Activated B cell treated with CpG ODN at 0.5 μM for 24 hours (primary cell): ENCODE measurements around the gene MDM1. TPM values are rescaled to one million over a fixed set of nuclear protein-coding genes. Genes with fewer than 3 reads are reported as not detected.
A peak's percentile ranks its signal among the peaks of the same experiment; 100 is the strongest.

Experiments
- ATAC-seq: fragments of 200-7000 bp; cut with Tn5 transposase; one replicate; pipeline ENCODE4 v1.10.0; 2021; ENCODE audit warnings: low read depth, mild to moderate bottlenecking, moderate library complexity
- CTCF ChIA-PET: fragments of 350-600 bp; sonication (Branson Sonifier 250); formaldehyde crosslinking; loops from one replicate; lab custom pipeline; 2021; ENCODE audit warnings: antibody characterized with exemption; lab: Charles Lee
- POLR2A ChIA-PET: fragments of 350-600 bp; sonication (Branson Sonifier 250); formaldehyde crosslinking; loops from one replicate; lab custom pipeline; 2021; ENCODE audit warnings: antibody characterized with exemption; lab: Charles Lee
- DNase-seq: peaks from one replicate; pipeline ENCODE4 v3.0.0; 2022
- H3K27ac Mint-ChIP-seq: one replicate; pipeline ENCODE4 v1.8.0; 2020; ENCODE audit warnings: mixed read lengths
- H3K27me3 Mint-ChIP-seq: one replicate; pipeline ENCODE4 v1.8.0; 2021; ENCODE audit warnings: mixed read lengths
- H3K36me3 Mint-ChIP-seq: one replicate; pipeline ENCODE4 v1.8.0; 2021; ENCODE audit warnings: low read depth, mixed read lengths
- H3K4me1 Mint-ChIP-seq: one replicate; pipeline ENCODE4 v1.8.0; 2021; ENCODE audit warnings: mixed read lengths
- H3K4me3 Mint-ChIP-seq: one replicate; pipeline ENCODE4 v1.8.0; 2020; ENCODE audit warnings: mild to moderate bottlenecking, mixed read lengths
- H3K9me3 Mint-ChIP-seq: one replicate; pipeline ENCODE4 v1.8.0; 2020; ENCODE audit warnings: mixed read lengths
- intact Hi-C: fragments of 100-400 bp; cut with micrococcal nuclease; formaldehyde crosslinking; loops from one replicate; pipeline ENCODE4 v1.15.1; 2024
- total RNA-seq: library from RNA; stranded (reverse); gene quantifications from 2 replicates; pipeline ENCODE4 v1.2.3, GENCODE V29; 2022
- TF ChIP-seq, protein P1 (sequence below): fragments of 200-600 bp; IDR thresholded peaks from one replicate; pipeline ENCODE4 v1.8.0; 2022; ENCODE audit warnings: antibody characterized with exemption, mild to moderate bottlenecking

The MDM1 gene
- total RNA-seq, 1 donor from 2014 or later = 25.9 TPM

DNA sequence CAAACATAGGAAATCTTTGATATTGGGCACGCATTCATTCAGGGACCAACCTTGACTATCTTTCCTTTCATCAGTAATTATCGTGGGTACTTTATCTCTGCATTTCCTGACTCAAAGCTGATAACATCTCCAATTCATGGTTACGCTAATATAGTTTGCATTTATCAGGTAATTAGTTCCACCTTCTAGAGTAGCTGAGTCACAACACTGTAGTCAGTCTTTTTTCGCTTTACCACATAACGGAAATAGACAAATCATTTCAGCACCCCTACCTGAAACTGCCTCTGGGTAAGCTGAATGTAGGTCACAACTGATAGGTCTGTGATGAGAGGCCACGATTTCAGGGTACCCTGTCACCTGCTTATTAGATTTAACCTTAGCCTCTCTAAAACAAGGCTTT, 42.0 kb downstream of the MDM1 start:
- TF ChIP-seq, protein P1, sequence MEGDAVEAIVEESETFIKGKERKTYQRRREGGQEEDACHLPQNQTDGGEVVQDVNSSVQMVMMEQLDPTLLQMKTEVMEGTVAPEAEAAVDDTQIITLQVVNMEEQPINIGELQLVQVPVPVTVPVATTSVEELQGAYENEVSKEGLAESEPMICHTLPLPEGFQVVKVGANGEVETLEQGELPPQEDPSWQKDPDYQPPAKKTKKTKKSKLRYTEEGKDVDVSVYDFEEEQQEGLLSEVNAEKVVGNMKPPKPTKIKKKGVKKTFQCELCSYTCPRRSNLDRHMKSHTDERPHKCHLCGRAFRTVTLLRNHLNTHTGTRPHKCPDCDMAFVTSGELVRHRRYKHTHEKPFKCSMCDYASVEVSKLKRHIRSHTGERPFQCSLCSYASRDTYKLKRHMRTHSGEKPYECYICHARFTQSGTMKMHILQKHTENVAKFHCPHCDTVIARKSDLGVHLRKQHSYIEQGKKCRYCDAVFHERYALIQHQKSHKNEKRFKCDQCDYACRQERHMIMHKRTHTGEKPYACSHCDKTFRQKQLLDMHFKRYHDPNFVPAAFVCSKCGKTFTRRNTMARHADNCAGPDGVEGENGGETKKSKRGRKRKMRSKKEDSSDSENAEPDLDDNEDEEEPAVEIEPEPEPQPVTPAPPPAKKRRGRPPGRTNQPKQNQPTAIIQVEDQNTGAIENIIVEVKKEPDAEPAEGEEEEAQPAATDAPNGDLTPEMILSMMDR = no peak
- peak; percentile 56 for ATAC-seq
- H3K27ac Mint-ChIP-seq = no peak overlapping the region
- DNase-seq = no peak
- peaks cover 3% of the 10 kb centered on the region for H3K4me1 Mint-ChIP-seq
- H3K27me3 Mint-ChIP-seq = peaks cover 2% of the 10 kb centered on the region
- POLR2A ChIA-PET = no interaction called here
- H3K4me3 Mint-ChIP-seq = no peak overlapping the region
- CTCF ChIA-PET = interaction anchor here (1.4 kb wide), 1 partner anchor 67 kb away, joined by 3 read pairs; no protein-coding TSS in a partner anchor
- intact Hi-C loops = no loop called here
- peaks cover 18% of the 10 kb centered on the region for H3K36me3 Mint-ChIP-seq
- H3K9me3 Mint-ChIP-seq = no peaks in the 10 kb centered on the region

DNA sequence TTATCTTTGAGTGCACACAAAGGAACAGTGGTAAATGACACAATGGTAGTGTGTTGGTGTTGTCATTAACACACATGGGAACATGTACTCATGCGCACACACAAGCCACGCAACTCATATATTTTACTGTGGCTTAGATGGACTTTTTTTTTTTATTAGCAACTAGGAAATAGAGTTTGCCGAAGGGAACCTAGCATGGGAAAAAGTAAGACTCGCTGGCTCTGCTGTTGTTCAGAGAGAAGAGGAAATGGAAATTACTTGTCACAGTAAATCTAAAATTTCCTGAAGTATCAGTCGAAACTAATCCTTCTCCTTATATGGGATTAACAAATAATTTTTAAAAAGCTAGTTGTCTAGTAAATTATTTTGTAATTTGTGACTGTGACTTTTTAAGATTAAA, 45.1 kb downstream of the MDM1 start:
- ATAC-seq (no peak), DNase-seq (no peak)
- H3K4me3 Mint-ChIP-seq = no peak overlapping the region
- TF ChIP-seq, protein P1 = no peak
- POLR2A ChIA-PET = no interaction called here
- no peak overlapping the region for H3K27ac Mint-ChIP-seq
- peaks cover 3% of the 10 kb centered on the region for H3K4me1 Mint-ChIP-seq
- peaks cover under 1% of the 10 kb centered on the region for H3K36me3 Mint-ChIP-seq
- H3K9me3 Mint-ChIP-seq = no peaks in the 10 kb centered on the region
- CTCF ChIA-PET = no interaction called here
- H3K27me3 Mint-ChIP-seq = peaks cover 5% of the 10 kb centered on the region
- intact Hi-C loops = no loop called here

DNA sequence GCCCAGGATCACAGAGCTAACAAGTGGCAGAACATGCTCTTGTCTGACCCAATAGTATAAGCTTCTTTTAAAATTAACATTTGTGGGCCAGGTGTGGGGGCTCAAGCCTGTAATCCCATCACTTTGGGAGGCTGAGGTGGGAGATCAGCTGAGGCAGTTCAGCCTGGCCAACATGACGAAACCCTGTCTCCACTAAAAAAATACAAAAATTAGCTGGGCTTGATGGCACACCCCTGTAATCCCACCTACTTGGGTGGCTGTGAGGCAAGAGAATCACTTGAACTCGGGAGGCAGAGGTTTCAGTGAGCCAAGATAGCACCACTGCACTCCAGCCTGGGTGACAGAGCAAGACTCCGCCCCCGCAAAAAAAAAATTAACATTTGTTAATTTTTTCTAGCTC, 45.8 kb downstream of the MDM1 start:
- POLR2A ChIA-PET = no interaction called here
- peaks cover 5% of the 10 kb centered on the region for H3K27me3 Mint-ChIP-seq

DNA sequence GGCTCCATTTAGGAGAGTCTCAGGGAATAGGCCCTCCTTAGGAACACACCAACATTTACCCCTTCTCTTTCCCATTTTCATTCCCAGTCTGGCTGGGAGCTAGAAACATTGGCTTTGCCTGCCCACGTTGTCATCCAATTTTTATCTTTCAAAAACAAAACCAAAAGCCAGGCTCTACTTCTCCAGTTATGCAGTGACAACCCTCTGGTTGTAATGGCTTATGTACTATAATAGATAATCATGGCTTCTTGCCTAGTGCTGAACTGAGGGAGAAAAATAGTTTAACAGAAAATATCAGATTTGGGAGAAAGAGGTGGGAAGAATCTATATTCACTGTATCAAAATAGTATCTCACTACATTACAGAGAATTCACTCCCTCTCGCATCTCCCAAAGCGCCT, 46.6 kb downstream of the MDM1 start:
- TF ChIP-seq, protein P1 = no peak
- ATAC-seq (no peak), DNase-seq (no peak)
- Mint-ChIP-seq H3K9me3 (no peaks in the 10 kb centered on the region), H3K36me3 (no peaks in the 10 kb centered on the region), H3K4me3 (no peak overlapping the region), H3K27ac (no peak overlapping the region), H3K4me1 (peaks cover 3% of the 10 kb centered on the region), H3K27me3 (peaks cover 5% of the 10 kb centered on the region)
- intact Hi-C loops = no loop called here
- ChIA-PET POLR2A (no interaction called here), CTCF (no interaction called here)

More for the DNA sequence above, 45.8 kb downstream of the MDM1 start:
- TF ChIP-seq, protein P1 = no peak
- CTCF ChIA-PET = no interaction called here
- no peak for ATAC-seq
- DNase-seq = no peak
- intact Hi-C loops = no loop called here
- Mint-ChIP-seq H3K4me3 (no peak overlapping the region), H3K4me1 (peaks cover 3% of the 10 kb centered on the region), H3K36me3 (no peaks in the 10 kb centered on the region), H3K9me3 (no peaks in the 10 kb centered on the region), H3K27ac (no peak overlapping the region)

DNA sequence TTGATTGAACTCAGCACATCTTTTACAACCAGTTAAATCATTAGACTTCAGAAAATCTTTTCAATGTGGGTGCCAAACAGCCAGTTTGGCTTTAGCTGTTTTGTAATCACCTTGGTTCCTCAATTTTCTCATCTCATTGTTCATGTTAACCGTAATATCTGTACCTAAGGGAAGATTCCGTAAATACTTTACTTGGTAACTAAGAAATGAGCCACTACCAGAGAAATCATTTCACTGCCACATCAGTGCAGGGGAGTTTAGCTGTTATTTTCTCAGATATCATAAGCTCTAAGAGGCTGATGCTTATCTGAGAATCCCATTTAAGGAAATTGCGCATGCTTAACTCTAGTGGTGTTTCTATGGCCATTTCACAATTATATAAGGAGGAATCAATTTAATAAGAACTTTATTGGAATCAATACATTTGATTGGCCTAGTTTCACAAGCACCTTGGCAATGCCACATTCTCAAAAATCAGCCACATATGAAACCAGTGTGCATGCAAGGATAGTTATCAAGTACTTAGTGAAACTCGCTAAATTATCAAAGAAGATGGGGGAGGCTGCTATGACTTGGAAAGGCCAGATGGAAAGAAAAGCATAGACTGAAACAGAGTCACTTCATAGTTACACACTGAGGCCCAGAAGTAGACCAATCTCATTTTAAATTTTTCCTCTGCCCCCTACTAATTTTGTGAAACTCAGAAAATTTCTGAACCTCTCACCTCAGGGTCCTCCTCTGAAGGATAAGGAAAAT, 50.7 kb downstream of the MDM1 start:
- no peak for DNase-seq
- H3K27ac Mint-ChIP-seq = no peak overlapping the region
- intact Hi-C loops = no loop called here

More for the DNA sequence above, 50.7 kb downstream of the MDM1 start:
- Mint-ChIP-seq H3K27me3 (peaks cover 5% of the 10 kb centered on the region), H3K4me3 (no peak overlapping the region), H3K9me3 (no peaks in the 10 kb centered on the region), H3K4me1 (no peaks in the 10 kb centered on the region), H3K36me3 (no peaks in the 10 kb centered on the region)
- CTCF ChIA-PET = interaction anchor here (1.1 kb wide), 1 partner anchor 123 kb away, joined by 3 read pairs; no protein-coding TSS in a partner anchor
- TF ChIP-seq, protein P1 = no peak
- POLR2A ChIA-PET = no interaction called here
- no peak for ATAC-seq
